HepG2 (cell line): ENCODE results near the gene CDT1. TPM values are rescaled to one million over a fixed set of nuclear protein-coding genes. Genes with fewer than 3 reads are reported as not detected.

Experiments
- ASH2L ChIP-seq: fragments of 300-600, 200-600 bp; sonication (generic); IDR thresholded peaks from 2 replicates; pipeline ENCODE4 v1.7.0; 2017; ENCODE audit warnings: low read depth, mild to moderate bottlenecking, moderate library complexity, mixed read lengths, low read length; ENCODE audit not compliant: insufficient read length
- ETV5 ChIP-seq: IDR thresholded peaks from 2 replicates; pipeline ENCODE4 v1.6.1; 2018; ENCODE audit warnings: missing biosample characterization, missing genetic modification reagents, inconsistent platforms, borderline replicate concordance
- MTA3 ChIP-seq: sonication (generic); formaldehyde crosslinking; IDR thresholded peaks from 2 replicates; pipeline ENCODE4 v1.4.0; 2020; ENCODE audit warnings: missing genetic modification reagents
- NR3C1 ChIP-seq: sonication (generic); formaldehyde crosslinking; IDR thresholded peaks from 2 replicates; pipeline ENCODE4 v1.4.0; 2020; ENCODE audit warnings: missing genetic modification reagents
- RFX5 ChIP-seq: IDR thresholded peaks from 2 replicates; pipeline ENCODE4 v1.6.1; 2011; ENCODE audit warnings: low read depth, low read length, improper control_type of control experiment
- ZNF510 ChIP-seq: sonication (generic); formaldehyde crosslinking; IDR thresholded peaks from 2 replicates; pipeline ENCODE4 v1.4.0; 2020; ENCODE audit warnings: low read depth, mild to moderate bottlenecking, missing genetic modification reagents
- polyA plus RNA-seq, 8 experiments: library from polyadenylated mRNA; depleted of rRNA in 3 of 8; stranded (reverse) in 7 of 8; unstranded in 1 of 8; fragments of >200 nt; fragmentation: Illumina TruSeq in 4 of 8; extraction: Trizol in 4 of 8; gene quantifications; 2 replicates each; pipeline versions ENCODE4 v1.2.1 to v1.2.3, GENCODE V29; 2011 to 2016; ENCODE audit warnings: low read depth in 4 of 8, missing spikeins in 1 of 8, mixed read lengths in 1 of 8; ENCODE audit not compliant: insufficient read depth in 1 of 8
- total RNA-seq, 5 experiments: library from RNA; depleted of rRNA; stranded (reverse); fragments of >200 nt; fragmentation: Illumina TruSeq; extraction: Trizol; gene quantifications; 2 replicates each; pipeline ENCODE4 v1.2.3, GENCODE V29; 2016; ENCODE audit warnings: low read depth in 1 of 5
- TF ChIP-seq, protein P1 (sequence below), 2 experiments: sonication (generic) in 1 of 2; formaldehyde crosslinking in 1 of 2; IDR thresholded peaks; 2 replicates each; pipeline versions ENCODE4 v1.6.1 to v1.9.0; 2014 to 2022; ENCODE audit warnings: antibody characterized with exemption in 1 of 2, borderline replicate concordance in 1 of 2, inconsistent platforms in 1 of 2, low read depth in 1 of 2, missing genetic modification reagents in 1 of 2
- TF ChIP-seq, protein P2 (sequence below): IDR thresholded peaks from 2 replicates; pipeline ENCODE4 v1.6.1; 2016; ENCODE audit warnings: low read depth, missing genetic modification reagents, missing compliant biosample characterization
- TF ChIP-seq, protein P3 (sequence below): fragments of 450-650 bp; IDR thresholded peaks from 2 replicates; pipeline ENCODE4 v1.6.1; 2017
- TF ChIP-seq, protein P4 (sequence below): sonication (generic); formaldehyde crosslinking; IDR thresholded peaks from 2 replicates; pipeline ENCODE4 v1.4.0; 2020; ENCODE audit warnings: mild to moderate bottlenecking, missing genetic modification reagents

CDT1 gene
- total and polyA plus RNA-seq, 2 of the 13 experiments (the other 11 are each of a cell fraction or from before 2014, with no cell fraction given) = 23.1 to 23.8 TPM

DNA sequence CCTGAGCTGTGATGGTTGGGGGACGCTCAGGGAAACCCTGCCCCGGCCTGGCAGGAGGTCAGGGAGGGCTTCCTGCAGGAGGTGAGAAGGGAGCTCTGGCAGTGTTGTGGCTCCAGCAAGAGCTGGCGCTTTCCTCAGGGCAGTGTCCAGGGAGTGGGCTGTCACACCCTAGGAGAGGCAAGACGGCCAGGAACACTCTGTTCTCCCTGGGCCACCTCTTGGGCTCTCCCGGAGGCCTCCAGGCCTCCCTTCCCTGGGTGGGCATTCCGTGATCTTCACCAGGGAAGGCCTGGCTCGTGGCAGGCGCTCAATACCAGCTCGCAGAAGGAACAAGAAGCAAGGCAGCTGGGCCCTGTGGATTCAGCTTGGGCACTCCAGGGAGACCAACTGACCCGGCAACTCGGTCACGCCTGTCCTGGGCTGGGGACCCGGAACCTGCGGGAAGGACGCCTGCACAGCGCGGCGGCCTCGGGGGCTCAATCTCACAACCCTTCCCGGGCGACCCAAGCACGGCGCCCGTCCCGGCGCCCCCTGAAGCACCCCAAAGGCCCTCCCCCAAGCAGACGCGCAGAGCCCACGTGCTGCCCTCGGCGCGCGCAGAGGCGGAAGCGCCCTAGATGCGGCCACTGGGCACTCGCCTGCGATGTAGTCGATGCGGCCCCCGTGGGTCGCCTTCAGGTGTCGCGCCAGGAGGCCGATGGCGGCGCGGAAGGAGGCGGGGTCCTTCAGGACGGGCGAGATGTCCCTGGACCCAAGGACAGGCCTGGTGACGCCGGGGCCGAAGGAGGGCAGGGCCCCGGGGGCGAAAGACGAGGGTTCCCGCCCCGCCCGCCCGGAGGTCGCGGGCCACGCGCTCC is 7.6 kb downstream of the CDT1 start (continued):
- TF ChIP-seq ETV5 (CRISPR knock-in tag) = no peak
- TF ChIP-seq MTA3 = no peak
- no peak; the same call in 1 of the 2 replicates for TF ChIP-seq RFX5
- no peak for TF ChIP-seq ASH2L
- TF ChIP-seq, protein P1, sequence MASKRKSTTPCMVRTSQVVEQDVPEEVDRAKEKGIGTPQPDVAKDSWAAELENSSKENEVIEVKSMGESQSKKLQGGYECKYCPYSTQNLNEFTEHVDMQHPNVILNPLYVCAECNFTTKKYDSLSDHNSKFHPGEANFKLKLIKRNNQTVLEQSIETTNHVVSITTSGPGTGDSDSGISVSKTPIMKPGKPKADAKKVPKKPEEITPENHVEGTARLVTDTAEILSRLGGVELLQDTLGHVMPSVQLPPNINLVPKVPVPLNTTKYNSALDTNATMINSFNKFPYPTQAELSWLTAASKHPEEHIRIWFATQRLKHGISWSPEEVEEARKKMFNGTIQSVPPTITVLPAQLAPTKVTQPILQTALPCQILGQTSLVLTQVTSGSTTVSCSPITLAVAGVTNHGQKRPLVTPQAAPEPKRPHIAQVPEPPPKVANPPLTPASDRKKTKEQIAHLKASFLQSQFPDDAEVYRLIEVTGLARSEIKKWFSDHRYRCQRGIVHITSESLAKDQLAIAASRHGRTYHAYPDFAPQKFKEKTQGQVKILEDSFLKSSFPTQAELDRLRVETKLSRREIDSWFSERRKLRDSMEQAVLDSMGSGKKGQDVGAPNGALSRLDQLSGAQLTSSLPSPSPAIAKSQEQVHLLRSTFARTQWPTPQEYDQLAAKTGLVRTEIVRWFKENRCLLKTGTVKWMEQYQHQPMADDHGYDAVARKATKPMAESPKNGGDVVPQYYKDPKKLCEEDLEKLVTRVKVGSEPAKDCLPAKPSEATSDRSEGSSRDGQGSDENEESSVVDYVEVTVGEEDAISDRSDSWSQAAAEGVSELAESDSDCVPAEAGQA (IDR thresholded peaks at IDR 0.05; ENCODE audit: low read depth) = no peak
- TF ChIP-seq, protein P1 (CRISPR knock-in tag; IDR thresholded peaks at IDR 0.05; ENCODE audit: borderline replicate concordance) = no peak
- peak; percentile 85; the same call in 1 of the 2 replicates for TF ChIP-seq ZNF510 (CRISPR knock-in tag)
- TF ChIP-seq, protein P2, sequence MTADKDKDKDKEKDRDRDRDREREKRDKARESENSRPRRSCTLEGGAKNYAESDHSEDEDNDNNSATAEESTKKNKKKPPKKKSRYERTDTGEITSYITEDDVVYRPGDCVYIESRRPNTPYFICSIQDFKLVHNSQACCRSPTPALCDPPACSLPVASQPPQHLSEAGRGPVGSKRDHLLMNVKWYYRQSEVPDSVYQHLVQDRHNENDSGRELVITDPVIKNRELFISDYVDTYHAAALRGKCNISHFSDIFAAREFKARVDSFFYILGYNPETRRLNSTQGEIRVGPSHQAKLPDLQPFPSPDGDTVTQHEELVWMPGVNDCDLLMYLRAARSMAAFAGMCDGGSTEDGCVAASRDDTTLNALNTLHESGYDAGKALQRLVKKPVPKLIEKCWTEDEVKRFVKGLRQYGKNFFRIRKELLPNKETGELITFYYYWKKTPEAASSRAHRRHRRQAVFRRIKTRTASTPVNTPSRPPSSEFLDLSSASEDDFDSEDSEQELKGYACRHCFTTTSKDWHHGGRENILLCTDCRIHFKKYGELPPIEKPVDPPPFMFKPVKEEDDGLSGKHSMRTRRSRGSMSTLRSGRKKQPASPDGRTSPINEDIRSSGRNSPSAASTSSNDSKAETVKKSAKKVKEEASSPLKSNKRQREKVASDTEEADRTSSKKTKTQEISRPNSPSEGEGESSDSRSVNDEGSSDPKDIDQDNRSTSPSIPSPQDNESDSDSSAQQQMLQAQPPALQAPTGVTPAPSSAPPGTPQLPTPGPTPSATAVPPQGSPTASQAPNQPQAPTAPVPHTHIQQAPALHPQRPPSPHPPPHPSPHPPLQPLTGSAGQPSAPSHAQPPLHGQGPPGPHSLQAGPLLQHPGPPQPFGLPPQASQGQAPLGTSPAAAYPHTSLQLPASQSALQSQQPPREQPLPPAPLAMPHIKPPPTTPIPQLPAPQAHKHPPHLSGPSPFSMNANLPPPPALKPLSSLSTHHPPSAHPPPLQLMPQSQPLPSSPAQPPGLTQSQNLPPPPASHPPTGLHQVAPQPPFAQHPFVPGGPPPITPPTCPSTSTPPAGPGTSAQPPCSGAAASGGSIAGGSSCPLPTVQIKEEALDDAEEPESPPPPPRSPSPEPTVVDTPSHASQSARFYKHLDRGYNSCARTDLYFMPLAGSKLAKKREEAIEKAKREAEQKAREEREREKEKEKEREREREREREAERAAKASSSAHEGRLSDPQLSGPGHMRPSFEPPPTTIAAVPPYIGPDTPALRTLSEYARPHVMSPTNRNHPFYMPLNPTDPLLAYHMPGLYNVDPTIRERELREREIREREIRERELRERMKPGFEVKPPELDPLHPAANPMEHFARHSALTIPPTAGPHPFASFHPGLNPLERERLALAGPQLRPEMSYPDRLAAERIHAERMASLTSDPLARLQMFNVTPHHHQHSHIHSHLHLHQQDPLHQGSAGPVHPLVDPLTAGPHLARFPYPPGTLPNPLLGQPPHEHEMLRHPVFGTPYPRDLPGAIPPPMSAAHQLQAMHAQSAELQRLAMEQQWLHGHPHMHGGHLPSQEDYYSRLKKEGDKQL (CRISPR knock-in tag) = peak; percentile 54; the same call in 1 of the 2 replicates
- TF ChIP-seq, protein P3, sequence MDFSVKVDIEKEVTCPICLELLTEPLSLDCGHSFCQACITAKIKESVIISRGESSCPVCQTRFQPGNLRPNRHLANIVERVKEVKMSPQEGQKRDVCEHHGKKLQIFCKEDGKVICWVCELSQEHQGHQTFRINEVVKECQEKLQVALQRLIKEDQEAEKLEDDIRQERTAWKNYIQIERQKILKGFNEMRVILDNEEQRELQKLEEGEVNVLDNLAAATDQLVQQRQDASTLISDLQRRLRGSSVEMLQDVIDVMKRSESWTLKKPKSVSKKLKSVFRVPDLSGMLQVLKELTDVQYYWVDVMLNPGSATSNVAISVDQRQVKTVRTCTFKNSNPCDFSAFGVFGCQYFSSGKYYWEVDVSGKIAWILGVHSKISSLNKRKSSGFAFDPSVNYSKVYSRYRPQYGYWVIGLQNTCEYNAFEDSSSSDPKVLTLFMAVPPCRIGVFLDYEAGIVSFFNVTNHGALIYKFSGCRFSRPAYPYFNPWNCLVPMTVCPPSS = no peak
- TF ChIP-seq NR3C1 (CRISPR knock-in tag) = no peak
- TF ChIP-seq, protein P4, sequence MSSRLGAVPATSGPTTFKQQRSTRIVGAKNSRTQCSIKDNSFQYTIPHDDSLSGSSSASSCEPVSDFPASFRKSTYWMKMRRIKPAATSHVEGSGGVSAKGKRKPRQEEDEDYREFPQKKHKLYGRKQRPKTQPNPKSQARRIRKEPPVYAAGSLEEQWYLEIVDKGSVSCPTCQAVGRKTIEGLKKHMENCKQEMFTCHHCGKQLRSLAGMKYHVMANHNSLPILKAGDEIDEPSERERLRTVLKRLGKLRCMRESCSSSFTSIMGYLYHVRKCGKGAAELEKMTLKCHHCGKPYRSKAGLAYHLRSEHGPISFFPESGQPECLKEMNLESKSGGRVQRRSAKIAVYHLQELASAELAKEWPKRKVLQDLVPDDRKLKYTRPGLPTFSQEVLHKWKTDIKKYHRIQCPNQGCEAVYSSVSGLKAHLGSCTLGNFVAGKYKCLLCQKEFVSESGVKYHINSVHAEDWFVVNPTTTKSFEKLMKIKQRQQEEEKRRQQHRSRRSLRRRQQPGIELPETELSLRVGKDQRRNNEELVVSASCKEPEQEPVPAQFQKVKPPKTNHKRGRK = no peak
